Measurements from ENCODE around the gene MAPK9. TPM values are rescaled to one million over a fixed set of nuclear protein-coding genes. Genes with fewer than 3 reads are reported as not detected.

The MAPK9 gene
- total and polyA plus RNA-seq, 2 experiments from 2014 or later: 17.8 to 31.3 TPM

DNA sequence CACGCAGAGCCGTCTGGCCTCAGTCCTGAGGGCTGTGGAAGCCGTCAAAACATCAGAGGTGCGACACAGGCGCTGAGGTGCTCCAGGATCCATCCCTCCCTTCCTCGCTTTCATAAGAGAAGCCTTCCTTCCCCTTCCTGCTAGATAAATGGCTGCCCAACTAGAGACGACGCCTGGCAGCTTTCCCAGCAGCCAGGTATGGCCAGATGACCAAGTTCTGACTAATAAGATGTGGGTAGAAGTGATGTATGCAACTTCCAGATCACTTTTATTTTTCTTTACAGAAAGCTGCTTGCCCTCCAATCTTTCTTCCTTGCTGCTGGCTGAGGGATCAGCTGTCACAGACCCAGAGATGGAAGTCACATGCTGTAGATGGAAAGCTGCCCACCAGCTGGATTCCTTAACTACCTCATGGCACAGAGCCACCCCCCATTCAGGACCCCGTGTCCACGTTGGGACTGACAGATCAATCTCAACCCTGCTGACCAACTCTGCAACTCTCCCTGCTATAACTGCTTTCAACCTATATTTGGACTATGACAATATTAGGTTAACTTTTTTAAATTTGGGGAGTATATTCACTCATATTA, 8.8 kb downstream of the MAPK9 start:
- no peak overlapping the region for H3K4me2 ChIP-seq
- H3K79me2 ChIP-seq: peaks cover 47% of the 10 kb centered on the region
- DNase-seq (ENCODE audit: low spot score): no peak
- 83% methylated on average over 10 of the region's 10 CpGs for WGBS (ENCODE audit: low lambda C conversion rate, missing lambda C conversion rate)
- no peaks in the 10 kb centered on the region for H3K27me3 ChIP-seq
- H3K27ac ChIP-seq: no peak overlapping the region
- H3K9me3 ChIP-seq (ENCODE audit: low read depth): no peaks in the 10 kb centered on the region
- H4K20me1 ChIP-seq (ENCODE audit: insufficient read depth, poor library complexity, severe bottlenecking): peaks cover 9% of the 10 kb centered on the region
- no peak overlapping the region for H3K4me3 ChIP-seq
- H3K4me1 ChIP-seq (ENCODE audit: insufficient read depth): peaks cover 6% of the 10 kb centered on the region
- TF ChIP-seq, protein P1, sequence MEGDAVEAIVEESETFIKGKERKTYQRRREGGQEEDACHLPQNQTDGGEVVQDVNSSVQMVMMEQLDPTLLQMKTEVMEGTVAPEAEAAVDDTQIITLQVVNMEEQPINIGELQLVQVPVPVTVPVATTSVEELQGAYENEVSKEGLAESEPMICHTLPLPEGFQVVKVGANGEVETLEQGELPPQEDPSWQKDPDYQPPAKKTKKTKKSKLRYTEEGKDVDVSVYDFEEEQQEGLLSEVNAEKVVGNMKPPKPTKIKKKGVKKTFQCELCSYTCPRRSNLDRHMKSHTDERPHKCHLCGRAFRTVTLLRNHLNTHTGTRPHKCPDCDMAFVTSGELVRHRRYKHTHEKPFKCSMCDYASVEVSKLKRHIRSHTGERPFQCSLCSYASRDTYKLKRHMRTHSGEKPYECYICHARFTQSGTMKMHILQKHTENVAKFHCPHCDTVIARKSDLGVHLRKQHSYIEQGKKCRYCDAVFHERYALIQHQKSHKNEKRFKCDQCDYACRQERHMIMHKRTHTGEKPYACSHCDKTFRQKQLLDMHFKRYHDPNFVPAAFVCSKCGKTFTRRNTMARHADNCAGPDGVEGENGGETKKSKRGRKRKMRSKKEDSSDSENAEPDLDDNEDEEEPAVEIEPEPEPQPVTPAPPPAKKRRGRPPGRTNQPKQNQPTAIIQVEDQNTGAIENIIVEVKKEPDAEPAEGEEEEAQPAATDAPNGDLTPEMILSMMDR (IDR thresholded peaks at IDR 0.05; ENCODE audit: poor library complexity): no peak
- no peak for TF ChIP-seq EZH2phosphoT487 (IDR thresholded peaks at IDR 0.05; ENCODE audit: low read depth, severe bottlenecking, unreplicated experiment)
- TF ChIP-seq EZH2 (IDR thresholded peaks at IDR 0.05; ENCODE audit: borderline replicate concordance): no peak
- H3K36me3 ChIP-seq (replicated peaks; ENCODE audit: insufficient read depth, low read depth): no peaks in the 10 kb centered on the region
- no peaks in the 10 kb centered on the region for H3K9me2 ChIP-seq (replicated peaks; ENCODE audit: insufficient read depth)
- H2AFZ ChIP-seq: no peak overlapping the region

DNA sequence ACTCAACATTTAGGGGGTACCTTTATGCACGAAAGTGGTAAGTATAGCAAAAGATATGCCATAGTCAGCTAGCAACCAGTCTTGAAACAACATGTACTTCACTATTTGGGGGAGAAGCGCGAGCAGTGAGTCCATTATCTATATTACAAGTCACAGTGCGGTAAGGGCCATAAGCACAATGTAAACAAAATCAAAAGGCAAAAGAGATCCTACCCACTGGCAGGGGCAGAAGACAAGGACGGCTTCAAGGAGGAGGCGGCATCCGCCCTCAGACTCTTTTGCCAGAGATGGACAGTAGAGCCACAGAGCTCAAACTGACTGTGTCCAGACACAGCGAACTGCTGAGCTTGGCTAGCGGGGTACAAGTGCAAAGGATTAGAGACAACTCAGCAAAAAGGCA, 9.6 kb downstream of the MAPK9 start:
- H3K4me3 ChIP-seq: no peak overlapping the region
- peaks cover under 1% of the 10 kb centered on the region for H4K20me1 ChIP-seq (ENCODE audit: insufficient read depth, poor library complexity, severe bottlenecking)
- no peaks in the 10 kb centered on the region for H3K36me3 ChIP-seq (replicated peaks; ENCODE audit: insufficient read depth, low read depth)
- H3K79me2 ChIP-seq: peaks cover 39% of the 10 kb centered on the region
- H3K4me2 ChIP-seq: no peak overlapping the region
- H3K4me1 ChIP-seq (ENCODE audit: insufficient read depth): no peaks in the 10 kb centered on the region
- 91% methylated on average over 9 of the region's 9 CpGs for WGBS (ENCODE audit: low lambda C conversion rate, missing lambda C conversion rate)
- H3K9me2 ChIP-seq (replicated peaks; ENCODE audit: insufficient read depth): no peaks in the 10 kb centered on the region
- TF ChIP-seq, protein P1 (IDR thresholded peaks at IDR 0.05; ENCODE audit: poor library complexity): no peak
- no peak for TF ChIP-seq EZH2phosphoT487 (IDR thresholded peaks at IDR 0.05; ENCODE audit: low read depth, severe bottlenecking, unreplicated experiment)
- no peak for TF ChIP-seq EZH2 (IDR thresholded peaks at IDR 0.05; ENCODE audit: borderline replicate concordance)
- H2AFZ ChIP-seq: no peak overlapping the region
- no peak overlapping the region for H3K27ac ChIP-seq
- no peaks in the 10 kb centered on the region for H3K27me3 ChIP-seq
- H3K9me3 ChIP-seq (ENCODE audit: low read depth): peaks cover 5% of the 10 kb centered on the region
- DNase-seq (ENCODE audit: low spot score): no peak

DNA sequence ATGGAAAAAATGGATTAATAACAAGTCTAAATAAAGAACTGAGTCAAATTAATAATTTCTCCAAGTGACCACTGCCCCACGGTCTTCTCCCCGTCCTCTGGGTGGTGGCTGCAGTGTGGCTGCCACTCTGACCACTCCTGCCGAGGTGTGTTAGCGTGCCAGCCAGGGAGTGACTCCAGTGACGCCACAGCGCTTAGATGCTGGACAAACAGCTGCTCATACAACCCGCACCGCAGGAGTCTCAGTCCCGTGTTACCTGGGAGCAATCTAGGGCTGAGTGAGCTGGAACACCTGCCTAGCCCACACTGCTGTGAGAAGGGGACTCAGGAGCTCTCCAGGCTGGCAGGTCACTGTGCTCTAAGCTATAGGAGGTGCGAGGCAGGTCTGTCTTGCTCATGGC, 10.2 kb downstream of the MAPK9 start:
- TF ChIP-seq EZH2 (IDR thresholded peaks at IDR 0.05; ENCODE audit: borderline replicate concordance) (no peak), EZH2phosphoT487 (IDR thresholded peaks at IDR 0.05; ENCODE audit: low read depth, severe bottlenecking, unreplicated experiment) (no peak)
- TF ChIP-seq, protein P1 (IDR thresholded peaks at IDR 0.05; ENCODE audit: poor library complexity): no peak
- H4K20me1 ChIP-seq (ENCODE audit: insufficient read depth, poor library complexity, severe bottlenecking): no peaks in the 10 kb centered on the region
- H3K9me2 ChIP-seq (replicated peaks; ENCODE audit: insufficient read depth): no peaks in the 10 kb centered on the region
- H3K4me1 ChIP-seq (ENCODE audit: insufficient read depth): no peaks in the 10 kb centered on the region
- H3K9me3 ChIP-seq (ENCODE audit: low read depth): peaks cover 8% of the 10 kb centered on the region
- H3K79me2 ChIP-seq: peaks cover 33% of the 10 kb centered on the region
- no peak overlapping the region for H3K4me3 ChIP-seq
- no peak overlapping the region for H3K4me2 ChIP-seq
- no peak overlapping the region for H3K27ac ChIP-seq
- 88% methylated on average over 10 of the region's 10 CpGs for WGBS (ENCODE audit: low lambda C conversion rate, missing lambda C conversion rate)
- H3K36me3 ChIP-seq (replicated peaks; ENCODE audit: insufficient read depth, low read depth): no peaks in the 10 kb centered on the region
- H2AFZ ChIP-seq: no peak overlapping the region
- no peak for DNase-seq (ENCODE audit: low spot score)
- no peaks in the 10 kb centered on the region for H3K27me3 ChIP-seq
